ENCODE results near the gene DLG2. TPM values are rescaled to one million over a fixed set of nuclear protein-coding genes. Genes with fewer than 3 reads are reported as not detected.

Gene DLG2
- total RNA-seq, 1 experiment from 2014 or later = not detected

GRCh38 chr11:84012171-84012826 lies 1614.8 kb downstream of the DLG2 start:
- in situ Hi-C loops (cut with HindIII; ENCODE audit: low pct_unique_long_range_greater_than_20kb, low sequenced_read_pairs) = no loop called here
- no peak for DNase-seq (ENCODE audit: low read depth, low spot score)

DNA sequence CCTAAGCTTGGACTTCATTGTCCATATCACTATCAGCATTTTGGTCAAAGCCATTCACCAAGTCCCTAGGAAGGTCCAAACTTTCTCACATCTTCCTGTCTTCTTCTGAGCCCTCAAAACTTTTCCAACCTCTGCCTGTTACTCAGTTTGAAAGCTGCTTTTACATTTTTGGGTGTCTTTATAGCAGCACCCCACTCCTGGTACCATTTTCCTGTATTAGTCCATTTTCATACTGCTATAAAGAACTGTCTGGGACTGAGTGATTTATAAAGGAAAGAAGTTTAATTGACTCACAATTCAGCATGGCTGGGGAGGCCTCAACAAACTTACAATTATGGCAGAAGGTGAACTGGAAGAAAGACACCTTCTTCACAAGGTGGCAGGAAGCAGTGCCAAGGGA lies 1624.0 kb downstream of the DLG2 start:
- DNase-seq (ENCODE audit: low read depth, low spot score) = no peak
- in situ Hi-C loops (cut with HindIII; ENCODE audit: low pct_unique_long_range_greater_than_20kb, low sequenced_read_pairs) = no loop called here

DNA sequence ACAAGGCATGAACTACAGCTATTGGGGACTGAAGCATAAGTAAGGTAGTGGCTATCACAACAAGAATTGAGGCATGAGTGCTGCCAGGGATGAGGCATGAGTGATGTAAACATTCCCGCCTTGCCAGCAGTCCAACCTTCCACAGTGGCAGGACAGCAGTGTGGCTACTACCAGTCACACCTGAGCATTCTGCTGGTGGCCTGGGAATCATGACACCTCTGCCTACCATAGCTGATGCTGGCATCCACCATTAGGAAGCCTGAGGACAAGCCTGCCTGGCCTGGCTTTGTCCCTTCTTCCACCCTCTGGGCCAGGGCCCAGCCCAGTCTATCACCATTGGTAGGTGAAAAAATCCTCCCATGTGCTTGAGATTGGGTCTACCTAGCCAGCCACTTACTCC lies 1628.2 kb downstream of the DLG2 start:
- no peak for DNase-seq (ENCODE audit: low read depth, low spot score)
- in situ Hi-C loops (cut with HindIII; ENCODE audit: low pct_unique_long_range_greater_than_20kb, low sequenced_read_pairs) = no loop called here

DNA sequence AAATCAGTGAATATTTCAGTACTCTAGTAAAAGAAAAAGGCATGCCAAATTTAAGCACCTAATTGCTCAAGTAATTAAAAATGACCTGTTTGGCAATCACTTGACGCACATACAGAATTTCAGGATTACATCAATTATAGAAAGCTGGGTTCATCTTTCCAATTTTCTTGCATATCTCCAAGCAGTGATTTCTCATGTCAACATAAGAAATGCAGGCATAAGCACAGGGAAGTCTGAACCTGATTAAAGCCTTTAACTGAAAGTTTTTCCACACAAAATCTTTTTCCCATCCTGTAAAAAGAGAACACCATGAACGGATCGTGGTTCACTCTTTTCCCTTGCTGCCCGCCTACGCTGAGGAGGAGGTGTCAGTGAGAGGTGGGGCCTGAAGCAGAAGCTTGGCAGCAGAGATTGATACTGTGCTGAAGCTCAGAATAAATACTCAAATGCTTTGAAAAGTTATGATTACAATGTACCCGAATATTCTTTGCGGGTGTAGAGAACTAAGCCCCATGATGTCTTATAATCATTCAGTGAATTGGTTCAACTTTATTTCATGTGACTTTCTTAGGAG lies 1636.9 kb downstream of the DLG2 start:
- in situ Hi-C loops (cut with HindIII; ENCODE audit: low pct_unique_long_range_greater_than_20kb, low sequenced_read_pairs) = no loop called here
- DNase-seq (ENCODE audit: low read depth, low spot score) = no peak

DNA sequence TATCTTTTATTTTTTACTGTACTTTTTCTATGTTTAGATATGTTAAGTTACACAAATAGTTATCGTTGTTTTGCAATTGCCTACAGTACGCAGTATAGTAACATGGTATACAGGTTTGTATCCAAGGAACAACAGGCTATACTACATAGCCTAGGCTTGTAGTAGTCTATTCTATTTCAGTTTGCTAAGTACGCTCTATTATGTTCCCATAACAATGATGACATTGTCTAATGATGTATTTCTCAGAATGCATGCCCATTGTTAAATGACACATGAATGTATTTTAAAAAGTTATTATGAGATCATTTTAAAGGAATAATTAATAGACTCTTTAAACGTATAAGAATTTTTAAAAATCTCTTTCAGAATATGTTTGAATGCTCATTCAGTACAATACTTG lies 1644.3 kb downstream of the DLG2 start:
- no peak for DNase-seq (ENCODE audit: low read depth, low spot score)
- in situ Hi-C loops (cut with HindIII; ENCODE audit: low pct_unique_long_range_greater_than_20kb, low sequenced_read_pairs) = no loop called here

DNA sequence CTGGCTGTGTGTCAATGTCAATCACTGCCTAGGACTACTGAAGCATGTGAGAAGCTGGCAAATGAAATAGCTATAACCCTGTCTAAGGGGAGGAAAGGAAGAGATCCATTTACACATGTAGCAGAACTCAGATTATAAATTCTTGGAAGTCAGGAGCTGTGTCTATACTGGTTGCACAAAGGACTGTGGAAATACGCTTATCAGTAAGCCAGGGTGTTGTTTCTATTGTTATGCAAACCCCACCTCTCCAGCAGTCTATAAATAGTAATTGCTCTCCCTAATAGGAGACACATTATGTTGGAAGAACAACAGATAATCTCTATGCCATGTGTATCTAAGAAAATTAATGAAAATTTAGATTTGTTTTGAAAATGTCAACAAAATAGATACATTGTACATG lies 1647.6 kb downstream of the DLG2 start:
- in situ Hi-C loops (cut with HindIII; ENCODE audit: low pct_unique_long_range_greater_than_20kb, low sequenced_read_pairs) = no loop called here
- no peak for DNase-seq (ENCODE audit: low read depth, low spot score)

GRCh38 chr11:83978942-83979341 lies 1648.2 kb downstream of the DLG2 start:
- no peak for DNase-seq (ENCODE audit: low read depth, low spot score)
- in situ Hi-C loops (cut with HindIII; ENCODE audit: low pct_unique_long_range_greater_than_20kb, low sequenced_read_pairs) = no loop called here

DNA sequence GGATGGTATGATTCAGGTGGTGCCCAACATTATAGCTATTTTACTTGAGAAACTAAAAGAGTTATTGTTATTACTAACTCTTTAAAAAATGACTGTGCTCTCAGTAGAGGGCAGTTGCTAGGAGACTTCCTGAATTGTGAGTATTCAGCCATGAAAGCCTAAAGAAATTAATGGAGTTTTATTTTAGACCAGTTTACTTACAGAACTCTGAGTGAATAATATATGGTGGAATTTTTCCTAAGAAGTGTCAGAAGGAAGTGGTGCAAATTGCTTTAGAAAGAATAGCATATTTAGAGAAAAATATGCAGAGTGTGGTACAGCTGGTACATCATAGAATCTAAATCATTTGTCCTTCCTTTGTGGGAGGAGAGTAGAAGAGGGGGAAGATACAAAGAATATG lies 1651.1 kb downstream of the DLG2 start:
- in situ Hi-C loops (cut with HindIII; ENCODE audit: low pct_unique_long_range_greater_than_20kb, low sequenced_read_pairs) = no loop called here
- DNase-seq (ENCODE audit: low read depth, low spot score) = no peak

DNA sequence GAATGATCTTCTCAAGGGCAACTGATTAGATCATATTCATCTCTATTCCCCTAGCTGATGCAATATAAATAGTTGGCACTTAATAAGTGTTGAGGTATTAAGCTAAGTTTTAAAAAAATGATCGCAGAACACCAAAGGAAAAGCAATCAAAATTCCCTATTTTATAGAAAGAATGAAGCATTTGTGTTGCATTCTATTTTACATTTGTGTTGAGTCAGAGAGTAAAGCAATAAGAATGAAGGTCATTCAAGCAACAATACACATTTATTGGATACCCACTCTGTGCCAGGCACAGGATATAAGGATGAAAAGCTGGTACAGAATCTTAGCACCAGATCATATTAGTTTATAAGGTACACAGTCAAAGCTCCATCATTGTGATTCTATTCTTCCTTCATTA lies 1654.6 kb downstream of the DLG2 start:
- in situ Hi-C loops (cut with HindIII; ENCODE audit: low pct_unique_long_range_greater_than_20kb, low sequenced_read_pairs) = no loop called here
- no peak for DNase-seq (ENCODE audit: low read depth, low spot score)

DNA sequence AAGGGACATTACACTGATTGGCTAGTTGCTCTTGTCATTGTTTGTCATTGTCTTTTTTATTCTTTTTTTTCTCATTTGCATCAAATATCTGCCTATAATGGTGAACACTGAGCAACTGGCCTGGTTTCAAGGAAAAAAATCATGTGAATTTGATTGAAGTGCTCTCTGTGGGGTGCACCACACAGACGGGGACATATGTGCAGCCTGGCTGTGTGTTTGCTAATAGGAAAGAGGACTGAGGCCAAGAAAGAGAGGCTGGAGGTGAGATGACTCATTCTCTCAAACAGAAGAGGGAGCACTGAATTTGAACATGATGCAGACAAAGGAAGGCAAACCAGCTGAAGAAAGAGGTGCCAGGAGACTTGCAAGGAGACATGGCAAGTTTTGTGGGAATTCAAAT lies 1656.1 kb downstream of the DLG2 start:
- DNase-seq (ENCODE audit: low read depth, low spot score) = no peak
- in situ Hi-C loops (cut with HindIII; ENCODE audit: low pct_unique_long_range_greater_than_20kb, low sequenced_read_pairs) = no loop called here

- in situ Hi-C loops (cut with HindIII; ENCODE audit: low pct_unique_long_range_greater_than_20kb, low sequenced_read_pairs) = no loop called here
- DNase-seq (ENCODE audit: low read depth, low spot score) = no peak
Observed at GRCh38 chr11:83970061-83970671, 1657.0 kb downstream of the DLG2 start.

DNA sequence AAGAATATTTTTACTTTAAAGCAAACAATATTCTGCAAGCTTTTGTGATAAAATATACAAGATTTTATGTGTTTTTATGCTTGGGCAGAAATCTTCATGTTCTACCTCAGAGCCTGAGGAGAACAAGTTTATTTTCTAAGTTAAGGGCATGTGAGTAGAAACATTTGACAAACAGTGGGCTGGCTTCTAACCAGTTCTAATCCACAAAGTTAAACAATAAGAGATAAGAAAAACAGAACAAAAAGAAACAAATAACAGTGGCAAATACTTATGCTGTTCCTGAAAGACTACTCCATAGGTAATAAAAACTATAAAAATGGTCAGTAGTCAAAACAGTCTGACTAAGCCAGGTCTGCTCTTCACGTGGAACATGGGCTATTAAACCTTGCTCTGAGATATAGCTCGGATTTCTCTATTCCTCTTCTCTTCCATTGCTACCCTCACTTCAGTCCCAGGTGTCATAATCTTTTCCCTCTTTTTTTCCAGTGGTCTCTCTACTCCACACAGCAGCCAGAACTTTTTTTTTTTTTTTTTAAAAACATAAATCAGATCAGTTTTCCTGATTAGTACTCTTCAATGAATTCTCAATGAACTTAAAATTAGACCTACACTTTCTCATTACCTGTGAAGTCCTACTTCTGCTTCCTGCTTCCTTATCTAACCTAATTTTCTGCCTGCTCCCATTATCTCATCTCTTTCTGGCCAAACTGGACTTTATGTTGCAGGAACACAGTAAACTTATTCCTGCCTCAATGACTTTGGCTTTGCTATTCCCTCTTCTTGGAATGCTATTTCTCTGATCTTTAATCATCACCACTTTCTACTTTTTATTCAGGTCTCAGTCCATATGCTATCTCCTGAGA lies 1669.9 kb downstream of the DLG2 start:
- in situ Hi-C loops (cut with HindIII; ENCODE audit: low pct_unique_long_range_greater_than_20kb, low sequenced_read_pairs) = no loop called here
- no peak for DNase-seq (ENCODE audit: low read depth, low spot score)

GRCh38 chr11:83956119-83956697 lies 1670.9 kb downstream of the DLG2 start:
- in situ Hi-C loops (cut with HindIII; ENCODE audit: low pct_unique_long_range_greater_than_20kb, low sequenced_read_pairs) = no loop called here
- peak; percentile 7 for DNase-seq (ENCODE audit: low read depth, low spot score)

- DNase-seq (ENCODE audit: low read depth, low spot score) = no peak
- in situ Hi-C loops (cut with HindIII; ENCODE audit: low pct_unique_long_range_greater_than_20kb, low sequenced_read_pairs) = no loop called here
Observed at GRCh38 chr11:83954780-83955179, 1672.4 kb downstream of the DLG2 start.

DNA sequence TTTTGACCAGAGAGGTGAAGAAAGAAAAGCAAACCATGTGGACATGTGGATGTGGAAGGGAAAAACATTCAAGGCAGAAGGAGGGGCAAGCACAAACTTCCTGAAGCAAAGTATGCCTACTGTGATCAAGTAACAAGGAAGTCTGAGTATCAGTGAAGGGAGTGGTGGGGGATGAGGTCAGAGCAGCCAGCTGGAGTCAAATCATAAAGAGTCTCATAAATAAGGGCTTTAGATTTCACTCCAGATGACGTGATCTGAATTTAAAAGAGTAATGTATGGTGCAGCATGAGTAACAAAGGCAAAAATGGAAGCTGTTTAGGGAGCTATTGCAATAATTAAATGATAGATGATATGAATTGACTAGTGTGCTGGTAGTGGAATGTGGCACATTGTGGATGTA lies 1675.6 kb downstream of the DLG2 start:
- no peak for DNase-seq (ENCODE audit: low read depth, low spot score)
- in situ Hi-C loops (cut with HindIII; ENCODE audit: low pct_unique_long_range_greater_than_20kb, low sequenced_read_pairs) = no loop called here

- DNase-seq (ENCODE audit: low read depth, low spot score) = no peak
- in situ Hi-C loops (cut with HindIII; ENCODE audit: low pct_unique_long_range_greater_than_20kb, low sequenced_read_pairs) = no loop called here
Observed at GRCh38 chr11:83948200-83948599, 1678.9 kb downstream of the DLG2 start.

DNA sequence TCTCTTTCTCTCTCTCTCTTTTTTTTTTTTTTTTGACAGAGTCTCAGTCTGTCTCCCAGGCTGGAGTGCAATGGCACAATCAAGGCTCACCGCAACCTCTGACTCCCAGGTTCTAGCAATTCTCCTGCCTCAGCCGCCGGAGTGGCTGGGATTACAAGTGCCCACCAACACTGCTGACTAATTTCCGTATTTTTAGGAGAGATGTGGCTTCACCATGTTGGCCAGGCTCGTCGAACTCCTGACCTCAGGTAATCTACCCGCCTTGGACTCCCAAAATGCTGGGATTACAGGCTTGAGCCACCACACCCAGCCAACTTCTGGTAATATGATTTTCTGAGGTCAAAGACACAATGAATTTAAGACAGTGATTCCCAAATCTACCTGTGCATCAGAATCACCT lies 1681.2 kb downstream of the DLG2 start:
- in situ Hi-C loops (cut with HindIII; ENCODE audit: low pct_unique_long_range_greater_than_20kb, low sequenced_read_pairs) = no loop called here
- DNase-seq (ENCODE audit: low read depth, low spot score) = no peak

GRCh38 chr11:83941050-83941449 lies 1686.1 kb downstream of the DLG2 start:
- no peak for DNase-seq (ENCODE audit: low read depth, low spot score)
- in situ Hi-C loops (cut with HindIII; ENCODE audit: low pct_unique_long_range_greater_than_20kb, low sequenced_read_pairs) = no loop called here
